ENCODE measurements around the gene GPR84.
A peak's percentile ranks its signal among the peaks of the same experiment; 100 is the strongest.

GPR84 gene

DNA sequence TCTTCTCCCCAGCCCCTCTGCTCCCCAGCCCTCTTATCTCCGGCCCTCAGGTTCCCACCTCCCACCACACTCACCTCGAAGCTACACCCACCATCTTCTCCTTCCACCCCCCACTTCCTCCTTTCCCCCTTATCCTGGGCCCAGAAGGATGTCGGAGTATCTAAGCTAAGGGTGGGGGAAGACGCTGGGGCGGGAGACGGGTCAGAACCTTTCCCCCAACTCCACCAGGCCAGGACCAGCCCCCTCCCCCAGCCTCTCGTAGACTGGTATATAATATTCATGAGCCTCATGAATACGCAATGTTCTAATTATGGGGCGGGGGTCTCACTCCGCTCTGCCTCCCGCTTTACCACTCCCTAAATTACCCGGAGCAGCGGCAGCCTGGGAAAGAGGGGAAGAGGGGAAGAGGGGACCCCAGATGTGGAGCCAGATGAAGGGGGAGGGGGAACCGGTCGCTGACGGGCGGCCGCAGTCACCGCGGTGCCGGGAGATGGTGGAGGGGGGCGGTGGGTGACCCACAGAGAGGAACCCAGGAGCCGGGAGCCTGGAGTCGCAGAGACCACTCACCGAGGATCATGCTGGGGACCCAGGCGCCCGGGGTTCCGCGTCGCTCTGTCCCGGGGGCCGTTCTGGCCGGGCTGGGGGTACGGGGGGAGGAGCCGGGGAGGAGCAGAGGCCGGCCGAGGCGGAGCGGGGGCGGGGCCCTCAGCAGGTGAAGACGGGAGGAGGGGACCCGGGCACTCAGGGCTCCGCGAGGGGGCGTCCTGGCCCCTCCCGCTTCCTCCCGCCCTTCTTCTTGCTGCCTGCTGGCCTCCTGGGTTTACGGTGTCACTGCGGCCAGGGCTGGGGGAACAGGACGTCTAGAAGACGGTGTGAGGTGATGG lies 26.6 kb upstream of the GPR84 start:
- DNase-seq, result no peak

DNA sequence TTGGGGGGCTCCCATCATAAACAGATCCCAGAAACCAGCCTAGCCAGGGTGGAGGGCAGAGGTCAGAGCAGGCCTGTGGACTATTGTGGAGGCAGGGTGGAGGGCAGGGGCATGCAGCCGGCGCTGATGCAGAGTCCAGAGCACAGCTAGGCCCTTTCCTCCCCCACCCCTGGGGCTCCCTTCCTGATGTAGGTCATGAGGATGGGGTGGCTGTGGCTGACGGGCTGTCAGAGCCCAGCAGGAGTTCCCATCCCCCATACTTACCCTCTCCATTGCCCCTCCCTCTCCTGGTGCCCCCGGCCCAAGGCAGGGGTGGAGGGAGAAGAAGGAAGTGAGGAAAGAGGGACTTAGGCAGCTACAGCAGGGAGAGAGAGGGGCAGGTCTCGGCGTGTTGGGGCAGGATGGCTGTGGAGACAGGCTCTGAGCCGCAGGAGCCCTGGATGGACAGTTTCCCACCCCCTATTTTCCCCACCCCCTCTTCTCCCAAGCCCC lies 25.9 kb upstream of the GPR84 start:
- no peak for DNase-seq

DNA sequence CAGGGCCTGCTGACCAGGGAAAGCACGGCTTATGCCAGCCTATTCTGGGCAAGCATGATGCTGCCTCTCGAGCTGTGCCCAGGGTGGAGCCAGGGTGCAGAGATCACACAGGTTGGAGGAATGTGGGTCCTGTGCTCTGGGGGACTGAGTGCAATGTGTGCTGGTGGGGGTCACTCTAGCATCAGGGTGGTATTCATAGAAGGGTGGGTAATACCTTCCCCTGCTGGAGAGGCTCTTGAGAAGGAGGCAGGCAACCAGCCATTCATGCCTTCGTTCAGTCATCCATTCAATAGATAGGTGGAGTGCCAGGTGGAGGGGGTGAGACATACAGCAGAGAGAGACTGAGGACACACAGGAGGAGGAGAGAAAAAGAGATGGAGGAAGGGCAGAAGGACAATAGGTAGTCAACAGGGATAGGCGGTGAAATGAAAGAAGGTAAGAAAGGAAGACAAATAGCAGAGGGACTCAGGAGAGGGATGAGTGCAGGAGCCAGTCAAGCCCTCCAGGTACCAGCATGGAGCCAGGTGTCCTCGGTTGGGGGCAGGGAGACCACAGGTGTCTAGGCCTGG lies 25.4 kb upstream of the GPR84 start:
- no peak for DNase-seq

DNA sequence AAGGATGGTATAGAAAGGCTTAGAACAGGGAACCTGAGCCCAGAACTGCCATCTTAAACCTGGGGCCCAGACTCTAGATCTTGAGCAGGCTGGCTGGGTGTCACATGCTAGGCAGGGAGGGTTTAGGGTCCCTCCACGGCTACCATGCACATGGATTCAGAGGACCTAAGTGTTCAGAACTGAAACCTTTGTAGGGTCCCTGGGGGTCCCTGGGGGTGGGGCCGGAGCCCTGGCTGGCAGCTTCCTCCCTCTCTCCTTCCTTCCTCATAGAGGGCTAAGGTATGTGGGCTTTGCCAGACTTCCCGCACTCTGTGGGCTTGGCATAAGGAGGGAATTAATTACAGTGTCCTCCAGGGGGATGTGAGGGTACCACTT lies 24.8 kb upstream of the GPR84 start:
- no peak for DNase-seq

DNA sequence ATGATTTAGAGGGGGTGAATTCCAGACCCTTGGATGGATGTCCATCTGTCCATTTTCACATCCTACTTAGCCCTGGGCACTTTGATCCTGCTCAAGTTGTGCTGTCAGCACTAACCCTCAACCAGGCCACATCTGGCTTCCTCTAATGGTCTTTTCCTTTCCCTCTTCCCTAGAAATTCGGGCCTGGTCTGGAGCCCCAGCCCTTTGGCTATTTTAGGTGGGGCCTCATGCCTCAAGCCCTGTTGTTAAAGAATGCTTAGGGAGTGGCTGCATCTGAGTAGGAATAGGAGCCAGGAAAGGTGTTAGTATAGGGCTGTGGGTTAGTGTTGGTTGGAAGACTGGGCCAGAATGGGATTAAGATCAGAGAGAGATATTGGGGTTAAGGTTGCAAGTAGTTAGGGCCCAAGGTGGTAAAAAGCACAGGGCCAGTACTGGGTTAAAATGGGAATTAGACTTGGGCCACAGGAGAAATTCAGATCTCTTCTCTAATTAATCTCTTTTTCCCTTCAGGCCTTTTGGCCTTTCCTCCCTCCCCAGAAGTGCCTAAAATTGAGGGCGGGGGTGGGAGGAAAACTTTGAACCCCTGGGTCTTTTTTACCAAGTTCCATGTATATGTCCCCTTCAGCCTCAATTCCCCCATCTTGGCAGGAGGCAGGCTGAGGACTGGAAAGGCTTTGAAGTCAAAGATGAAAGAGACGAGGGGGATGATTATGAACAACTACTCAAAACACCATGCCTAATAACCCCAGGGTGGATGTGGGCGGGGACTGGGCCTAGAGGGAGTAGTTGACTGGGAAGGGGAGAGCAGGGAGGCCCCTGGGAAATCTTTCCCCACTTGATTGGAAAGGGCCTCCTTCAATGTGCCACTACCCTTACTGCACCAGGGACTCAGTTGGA lies 24.2 kb upstream of the GPR84 start:
- DNase-seq, result no peak

DNA sequence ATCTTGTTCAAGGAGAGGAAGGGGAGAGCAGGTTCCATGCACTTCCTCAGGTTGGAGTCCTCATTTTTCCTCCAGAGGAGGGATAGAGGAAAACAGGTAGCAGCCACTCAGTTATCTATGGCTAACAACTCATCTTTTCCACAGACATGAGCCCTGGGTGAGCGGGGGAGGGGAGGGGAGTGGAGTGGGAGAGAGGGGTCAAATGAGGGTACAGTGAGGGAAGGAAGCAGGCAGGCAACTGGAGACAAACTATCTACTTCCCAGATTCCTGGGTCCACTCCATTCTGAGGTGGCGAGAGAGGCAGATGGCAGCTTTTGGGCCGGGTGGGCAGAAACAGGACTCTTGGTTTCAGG lies 22.8 kb upstream of the GPR84 start:
- DNase-seq, result no peak

DNA sequence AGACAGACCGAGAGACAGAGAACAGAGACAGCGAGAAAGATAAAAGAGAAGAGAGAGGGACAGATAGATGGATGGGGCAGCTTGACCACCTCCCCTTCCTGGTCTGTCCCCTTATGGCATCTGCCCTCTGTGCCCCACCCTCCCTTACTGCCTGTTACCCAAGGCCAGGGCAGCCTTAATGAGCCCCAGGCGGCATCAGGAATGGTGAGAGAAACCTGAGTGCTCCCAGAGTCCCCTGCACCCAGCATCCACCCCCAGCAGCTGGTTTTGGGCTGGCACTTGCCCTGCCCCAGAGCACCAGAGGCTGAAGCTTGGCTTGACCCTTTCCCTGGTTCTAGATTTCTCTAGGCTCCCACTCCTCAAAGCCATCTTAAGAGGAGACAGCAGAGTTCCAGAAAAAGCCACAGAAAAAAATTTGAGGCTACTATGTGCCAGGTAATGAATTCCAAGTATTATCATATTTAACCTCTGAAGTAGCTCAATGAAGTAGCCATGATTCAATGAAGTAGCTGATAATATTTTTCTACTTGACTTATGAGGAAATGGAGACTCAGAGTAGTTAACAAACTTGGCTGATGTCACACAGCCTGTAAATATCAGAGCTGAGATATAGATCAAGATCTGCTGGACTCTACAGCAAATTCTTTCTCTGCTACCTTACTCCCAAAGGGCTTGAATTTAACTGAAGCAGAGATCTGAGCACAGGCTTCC lies 22.3 kb upstream of the GPR84 start:
- no peak for DNase-seq

DNA sequence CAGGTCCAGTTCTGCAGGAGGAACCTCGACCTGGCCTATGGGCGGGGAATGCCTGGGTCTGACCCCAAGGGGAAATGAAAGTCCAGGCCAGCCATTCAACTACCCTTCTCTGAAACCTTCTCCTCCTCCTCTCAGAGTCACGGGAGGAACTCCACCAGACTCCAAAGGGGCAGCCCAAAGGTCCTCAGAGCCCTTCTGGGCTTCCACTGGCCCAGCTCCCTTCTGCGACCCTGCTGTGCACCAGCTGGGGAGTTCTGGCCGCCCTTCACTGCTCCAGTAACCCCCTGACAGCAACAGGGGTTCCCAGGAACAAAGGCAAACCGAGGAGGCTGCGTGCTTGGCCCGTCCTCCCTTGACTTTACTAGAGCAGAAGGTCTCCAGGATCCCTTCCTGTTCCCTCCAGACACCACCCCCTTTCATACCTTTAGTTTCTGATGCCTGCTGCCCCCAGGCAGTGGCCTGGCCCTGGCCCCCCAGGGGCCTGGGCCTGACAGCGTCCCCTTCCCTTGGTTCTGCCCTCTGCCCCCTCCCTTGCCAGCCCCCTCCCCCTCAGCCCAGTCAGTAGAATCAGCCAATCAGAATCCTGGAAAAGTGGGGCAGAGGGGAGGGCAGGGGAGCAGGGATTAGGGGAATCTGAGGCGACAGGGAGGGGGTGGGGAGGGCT lies 21.1 kb upstream of the GPR84 start:
- DNase-seq, result no peak

DNA sequence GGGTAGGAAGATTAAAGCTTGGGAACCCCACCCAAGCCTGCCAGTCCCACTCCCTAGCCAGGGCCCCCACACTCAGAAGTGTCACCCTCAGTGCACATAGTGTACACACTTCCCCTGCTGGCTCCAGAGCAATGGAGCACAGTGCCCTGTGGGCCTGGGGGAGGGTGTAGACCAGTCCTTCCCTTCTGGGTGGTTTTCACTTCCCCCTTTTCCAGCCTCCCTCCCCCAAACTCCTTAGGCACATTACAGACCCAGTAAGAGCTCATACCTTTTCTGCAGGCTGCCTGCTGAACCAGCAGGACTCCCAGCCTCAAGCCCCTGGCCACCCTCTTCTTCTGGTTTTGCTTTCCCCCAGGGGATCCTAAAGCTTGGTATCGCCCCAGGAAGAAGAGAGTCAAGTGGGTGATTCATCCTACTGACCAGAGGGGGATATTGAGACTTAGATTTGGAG lies 20.3 kb upstream of the GPR84 start, which contains the start of gene ZNF385A:
Gene ZNF385A (minus strand): TSS at position 143 of the 451 bp plus-strand sequence. CDS start 219 bp downstream, outside the sequence.
- DNase-seq, result no peak

DNA sequence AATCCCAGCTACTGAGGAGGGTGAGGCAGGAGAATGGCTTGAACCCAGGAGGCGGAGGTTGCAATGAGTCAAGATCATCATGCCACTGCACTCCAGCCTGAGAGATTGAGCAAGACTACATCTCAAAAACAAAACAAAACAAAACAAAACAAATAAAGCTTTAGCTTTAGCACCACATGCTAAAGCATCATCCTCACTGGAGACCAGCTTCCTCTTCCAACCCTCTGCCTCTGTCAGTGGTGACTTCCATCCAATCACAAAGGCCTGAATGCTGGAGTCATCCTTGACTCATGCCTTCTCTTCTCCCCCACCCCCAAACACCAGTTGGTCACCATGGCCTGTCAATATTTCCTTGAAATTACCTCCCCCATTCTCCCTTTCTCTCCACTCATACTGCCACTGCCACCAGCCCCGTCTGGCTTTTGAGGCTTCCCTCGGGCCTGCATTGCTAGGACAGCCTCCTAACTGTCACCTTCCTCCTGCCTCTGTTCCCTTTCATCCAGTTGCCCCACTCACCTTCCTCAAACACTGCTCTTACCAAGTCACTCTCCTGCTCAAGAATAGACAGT lies 18.8 kb upstream of the GPR84 start:
- DNase-seq, result no peak

DNA sequence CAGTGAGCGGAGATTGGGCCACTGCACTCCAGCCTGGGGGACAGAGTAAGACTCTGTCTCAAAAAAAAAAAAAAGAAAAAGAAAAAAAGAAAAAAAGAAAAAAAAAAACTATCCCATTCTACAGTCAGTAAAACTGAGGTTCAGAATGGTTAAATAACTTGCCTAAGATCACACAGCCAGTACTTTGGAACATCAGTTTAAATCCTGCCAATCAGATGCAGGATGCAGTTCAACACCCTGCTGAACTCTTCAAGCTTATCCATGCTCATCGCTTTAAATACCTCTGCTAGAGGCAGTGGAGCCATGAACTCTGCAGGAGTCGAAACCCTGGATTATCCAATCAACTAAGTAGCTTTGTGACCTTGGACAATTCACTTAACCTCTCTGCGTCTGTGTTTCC lies 16.9 kb upstream of the GPR84 start:
- DNase-seq, result no peak

DNA sequence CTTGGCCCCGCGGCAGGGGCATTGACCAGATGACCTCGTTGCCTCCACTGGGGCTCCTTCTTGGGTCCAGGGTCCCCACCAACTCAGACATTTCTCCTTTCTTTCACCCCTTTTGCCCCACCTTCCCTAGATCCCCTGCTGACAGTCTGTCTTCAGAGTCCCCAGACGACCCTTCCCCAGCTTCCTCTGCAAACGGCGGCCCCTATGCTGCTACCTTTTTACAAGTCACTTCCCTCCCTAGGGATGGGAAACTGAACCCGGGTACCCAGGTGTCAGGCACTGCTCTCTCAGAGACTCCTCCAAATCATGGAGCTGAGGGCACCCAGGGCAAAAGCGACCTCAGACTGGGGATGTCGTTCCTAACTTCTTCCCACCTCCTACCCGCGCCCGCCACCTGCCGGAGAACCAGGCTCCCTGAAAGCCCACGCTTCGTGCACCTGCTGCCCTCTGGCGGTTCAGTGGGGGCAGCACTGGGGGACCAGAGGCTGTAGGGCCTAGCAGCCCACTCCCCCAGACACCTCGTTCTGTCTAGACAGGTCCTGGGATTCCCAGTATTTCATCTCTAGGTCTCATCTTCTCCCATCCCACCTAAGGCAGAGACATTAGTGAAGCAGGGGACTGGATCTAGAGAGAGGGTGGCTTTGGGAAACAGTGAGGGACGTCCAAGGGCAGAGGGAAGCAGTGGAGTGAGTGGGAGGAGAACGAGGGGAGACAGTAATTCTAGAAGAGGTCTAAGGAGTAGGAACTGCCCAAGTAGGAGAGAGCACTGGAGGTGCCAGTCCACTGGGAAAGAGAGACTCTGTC lies 15.3 kb upstream of the GPR84 start:
- DNase-seq, result peak in 1 of 2 experiments; percentile 21

DNA sequence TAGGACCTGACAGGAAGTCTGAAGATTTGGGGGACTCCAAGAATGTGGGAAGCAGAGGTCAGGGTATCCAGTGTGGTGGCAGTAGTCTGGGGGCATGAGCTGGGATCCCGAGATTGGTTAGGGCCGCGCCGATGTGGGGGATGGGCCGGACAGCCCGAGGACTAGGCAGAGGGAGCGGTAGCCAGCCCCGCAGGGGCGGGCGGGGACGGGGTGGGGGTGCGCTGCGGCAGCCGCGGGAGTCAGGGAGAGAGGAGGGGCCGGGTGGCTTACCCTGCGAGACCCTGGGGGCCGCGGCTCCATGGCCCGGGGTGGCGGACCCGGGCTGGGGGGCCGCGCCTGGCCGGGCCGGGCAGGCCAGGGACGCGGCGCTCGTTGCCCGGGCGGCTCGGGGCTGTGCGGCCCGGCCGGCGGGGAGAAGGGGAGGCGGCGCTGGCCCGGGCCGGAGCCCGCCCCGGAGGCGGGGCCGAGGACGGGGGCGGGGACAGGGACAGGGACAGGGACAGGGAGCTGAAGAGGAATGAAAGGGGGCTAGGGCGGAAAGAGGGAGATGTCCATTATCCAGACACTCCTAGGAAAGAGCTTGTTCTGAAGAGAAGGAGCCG lies 14.6 kb upstream of the GPR84 start:
- DNase-seq, result no peak

DNA sequence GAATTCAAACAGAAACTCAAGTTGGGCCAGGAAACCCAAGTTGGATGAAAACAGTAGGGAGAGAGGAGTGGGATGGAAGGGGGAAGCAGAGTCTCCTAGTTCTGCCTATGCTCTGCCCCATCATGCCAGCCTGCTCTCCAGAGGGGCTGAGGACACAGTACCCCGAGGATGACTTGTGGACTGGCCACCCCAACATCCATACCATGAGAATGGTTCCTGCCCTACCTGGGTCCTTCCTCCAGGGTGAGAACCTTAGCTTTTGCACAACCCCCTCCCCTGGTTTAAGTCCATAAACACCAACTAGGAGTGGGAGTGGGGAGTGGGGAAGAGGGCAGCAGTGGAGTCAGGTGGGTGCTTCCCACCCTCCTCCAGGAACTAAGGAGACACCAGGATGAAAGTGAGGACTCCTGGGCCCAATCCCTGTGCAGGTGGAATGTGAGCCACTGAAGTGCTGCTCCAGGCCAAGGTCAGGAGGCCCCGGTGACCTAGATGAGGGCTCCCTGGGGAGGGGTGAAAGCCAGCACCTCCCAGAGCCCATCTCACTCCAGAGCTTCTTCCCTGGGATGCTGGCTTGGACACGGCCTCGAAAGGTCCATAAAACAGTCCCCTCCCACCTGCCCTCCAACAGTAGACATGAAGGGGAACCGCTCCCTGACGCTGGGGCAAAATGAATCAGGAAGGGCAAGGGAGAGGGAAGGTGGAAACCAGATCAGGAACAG lies 13.7 kb upstream of the GPR84 start:
- no peak for DNase-seq

DNA sequence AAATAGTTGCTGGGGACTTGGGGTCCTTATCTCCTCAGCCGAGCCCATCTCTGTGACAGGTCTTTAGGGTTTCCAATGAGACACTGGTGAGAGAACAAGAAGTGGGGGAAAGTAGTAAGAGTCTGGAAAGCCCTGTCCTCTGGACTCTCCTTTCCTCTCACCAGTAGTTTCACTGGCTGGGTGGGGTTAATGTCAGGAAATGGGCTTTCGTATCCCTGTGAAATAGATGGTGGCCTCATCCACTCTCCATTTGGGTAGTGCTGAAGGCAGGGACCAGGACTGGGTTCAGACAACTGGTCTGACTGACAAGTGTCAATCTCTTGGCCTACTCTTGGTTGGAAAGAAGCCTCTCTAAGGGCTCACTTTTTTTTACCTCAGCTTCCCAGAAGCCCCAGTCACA lies 12.7 kb upstream of the GPR84 start:
- DNase-seq, result no peak

DNA sequence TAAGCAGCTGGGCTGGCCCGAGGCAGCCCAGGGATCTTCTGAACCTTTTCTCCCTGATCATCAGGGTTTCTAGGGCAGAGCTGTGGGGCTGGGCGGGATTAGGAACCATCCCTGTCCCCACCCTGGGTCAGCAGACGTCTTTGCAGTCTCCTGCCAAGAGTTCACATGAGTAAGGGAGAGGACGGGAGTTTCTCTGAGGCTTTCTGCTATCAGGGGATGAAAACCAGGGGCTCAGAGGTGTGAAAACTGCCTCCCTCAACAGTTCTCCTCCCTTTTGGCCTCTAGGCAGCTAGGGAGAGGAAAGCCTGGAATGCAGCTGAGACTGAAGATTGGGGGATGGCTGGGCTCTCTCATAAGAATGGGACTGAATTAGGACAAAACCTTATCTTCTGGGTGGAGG lies 12.3 kb upstream of the GPR84 start:
- no peak for DNase-seq

DNA sequence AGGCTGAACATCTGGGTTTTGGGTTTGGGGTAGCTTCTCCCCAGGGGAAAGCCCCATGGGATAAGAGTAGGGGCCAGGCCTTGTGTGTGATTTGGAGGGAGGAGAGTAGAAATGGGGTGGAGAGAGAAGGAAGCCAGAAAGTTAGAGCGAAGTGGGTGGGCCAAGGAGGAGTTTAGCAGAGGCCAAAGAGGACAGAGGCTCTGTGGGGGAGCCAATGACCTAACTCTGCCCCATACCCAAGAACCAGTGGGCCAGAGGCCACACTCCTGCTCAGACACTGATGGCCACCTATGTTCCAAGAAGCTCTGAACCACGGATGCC lies 10.9 kb upstream of the GPR84 start:
- no peak for DNase-seq

DNA sequence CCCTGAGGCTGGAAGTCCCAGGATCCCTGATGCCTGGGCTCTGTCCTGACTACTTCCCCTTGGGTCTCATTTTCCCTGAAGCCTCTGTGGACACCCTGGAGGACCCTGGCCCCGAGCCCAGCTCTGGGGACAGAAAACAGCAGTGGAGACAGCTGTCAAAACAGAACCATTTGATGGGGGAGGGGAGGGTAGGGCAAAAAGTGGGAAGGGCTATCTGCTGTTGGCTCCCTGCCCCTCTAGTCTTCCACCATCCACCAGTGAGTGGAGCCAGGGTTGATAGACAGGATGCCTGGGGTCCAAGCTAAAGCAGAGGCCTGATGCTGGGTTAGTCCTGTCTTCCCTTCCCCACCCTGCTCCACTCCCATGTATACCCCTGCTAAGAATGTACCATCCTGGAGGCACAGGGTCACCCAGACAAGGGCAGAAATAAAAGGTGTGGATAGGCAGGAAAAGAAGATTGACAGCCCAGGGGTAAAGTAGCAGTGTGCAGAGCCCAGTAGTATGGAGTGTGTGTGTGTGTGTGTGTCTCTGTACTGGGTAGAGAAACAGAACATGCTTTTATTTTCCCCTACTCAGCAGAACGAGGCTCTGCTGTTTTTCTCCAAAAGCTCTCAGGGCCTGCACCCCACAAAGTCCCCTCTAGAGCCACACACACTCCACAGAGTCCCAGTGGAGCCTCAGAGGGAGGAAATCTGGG lies 10.4 kb upstream of the GPR84 start:
- no peak for DNase-seq

Data from cerebellar nuclear complex (tissue), 1 donor.